Measurements from ENCODE around the gene CACNA1I.

CACNA1I gene

GRCh38 chr22:39562839-39563489 lies 7.6 kb upstream of the CACNA1I start:
- ChIA-PET CTCF (no interaction called here), POLR2A (interaction anchor here (0.8 kb wide), 1 partner anchor 481 kb away, joined by 5 read pairs; no protein-coding TSS in a partner anchor)
- TF ChIP-seq SUZ12 (IDR thresholded peaks at IDR 0.05), result no peak
- TF ChIP-seq NFRKB (IDR thresholded peaks at IDR 0.05), result no peak
- TF ChIP-seq ELF4 (IDR thresholded peaks at IDR 0.05), result no peak
- TF ChIP-seq ZNF384 (IDR thresholded peaks at IDR 0.05), result no peak
- no peak for TF ChIP-seq FOXM1 (IDR thresholded peaks at IDR 0.05; ENCODE audit: borderline replicate concordance)
- TF ChIP-seq SP1 (IDR thresholded peaks at IDR 0.05), result no peak
- TF ChIP-seq BHLHE40 (IDR thresholded peaks at IDR 0.05; ENCODE audit: borderline replicate concordance), result no peak
- TF ChIP-seq TARDBP (IDR thresholded peaks at IDR 0.05), result no peak
- no peak for TF ChIP-seq FOXK2 (IDR thresholded peaks at IDR 0.05)
- TF ChIP-seq L3MBTL2 (conservative IDR thresholded peaks at IDR 0.05), result no peak
- no peak for TF ChIP-seq ARNT (IDR thresholded peaks at IDR 0.05)
- TF ChIP-seq HDGF (IDR thresholded peaks at IDR 0.05; ENCODE audit: borderline replicate concordance), result no peak
- TF ChIP-seq FOXA1 (IDR thresholded peaks at IDR 0.05), result no peak
- no peak for TF ChIP-seq PKNOX1 (IDR thresholded peaks at IDR 0.05)
- no peak for TF ChIP-seq LEF1 (IDR thresholded peaks at IDR 0.05; ENCODE audit: borderline replicate concordance)
- TF ChIP-seq CTBP1 (IDR thresholded peaks at IDR 0.05; ENCODE audit: borderline replicate concordance), result no peak; the same call in 1 of the 2 replicates
- no peak for DNase-seq (ENCODE audit: extremely low spot score)

- TF ChIP-seq CTBP1 (IDR thresholded peaks at IDR 0.05; ENCODE audit: borderline replicate concordance) (0 out of 2 replicates have a peak, but pooled peaks have one; percentile 13), TARDBP (IDR thresholded peaks at IDR 0.05) (peak; percentile 48; the same call in 1 of the 2 replicates), ARNT (IDR thresholded peaks at IDR 0.05) (no peak)
- ChIA-PET CTCF (no interaction called here), POLR2A (no interaction called here)
- DNase-seq (ENCODE audit: extremely low spot score), result no peak
Observed at GRCh38 chr22:39563571-39564428, 6.8 kb upstream of the CACNA1I start.

- no peak for DNase-seq (ENCODE audit: extremely low spot score)
- CTCF ChIA-PET, result no interaction called here
- no peak for TF ChIP-seq PKNOX1 (IDR thresholded peaks at IDR 0.05)
- TF ChIP-seq TARDBP (IDR thresholded peaks at IDR 0.05), result 0 out of 2 replicates have a peak, but pooled peaks have one; percentile 25
- TF ChIP-seq NFRKB (IDR thresholded peaks at IDR 0.05), result no peak
- POLR2A ChIA-PET, result no interaction called here
Observed at GRCh38 chr22:39565414-39565944, 5.1 kb upstream of the CACNA1I start.

- ChIA-PET POLR2A (no interaction called here), CTCF (no interaction called here)
- TF ChIP-seq HDGF (IDR thresholded peaks at IDR 0.05; ENCODE audit: borderline replicate concordance) (no peak), LEF1 (IDR thresholded peaks at IDR 0.05; ENCODE audit: borderline replicate concordance) (no peak)
- no peak for DNase-seq (ENCODE audit: extremely low spot score)
Observed at GRCh38 chr22:39567135-39567946, 3.2 kb upstream of the CACNA1I start.

GRCh38 chr22:39568278-39568981 lies 2.1 kb upstream of the CACNA1I start:
- ChIA-PET POLR2A (no interaction called here), CTCF (no interaction called here)
- no peak for DNase-seq (ENCODE audit: extremely low spot score)
- no peak for TF ChIP-seq SUZ12 (IDR thresholded peaks at IDR 0.05)
- no peak for TF ChIP-seq HDGF (IDR thresholded peaks at IDR 0.05; ENCODE audit: borderline replicate concordance)
- no peak for TF ChIP-seq ARNT (IDR thresholded peaks at IDR 0.05)
- no peak for TF ChIP-seq L3MBTL2 (conservative IDR thresholded peaks at IDR 0.05)
- no peak for TF ChIP-seq PKNOX1 (IDR thresholded peaks at IDR 0.05)
- no peak for TF ChIP-seq BHLHE40 (IDR thresholded peaks at IDR 0.05; ENCODE audit: borderline replicate concordance)
- no peak for TF ChIP-seq ZNF384 (IDR thresholded peaks at IDR 0.05)
- no peak for TF ChIP-seq FOXK2 (IDR thresholded peaks at IDR 0.05)
- TF ChIP-seq SP1 (IDR thresholded peaks at IDR 0.05), result no peak
- no peak for TF ChIP-seq FOXM1 (IDR thresholded peaks at IDR 0.05; ENCODE audit: borderline replicate concordance)
- no peak for TF ChIP-seq CTBP1 (IDR thresholded peaks at IDR 0.05; ENCODE audit: borderline replicate concordance)
- no peak for TF ChIP-seq ELF4 (IDR thresholded peaks at IDR 0.05)
